VCaP (cell line): ENCODE data around the gene PRRT1.

Source experiments
- H3K27ac ChIP-seq: fragments of 450-650 bp; 2 replicates; pipeline ENCODE4 v1.5.1; 2017
- CTCF ChIP-seq: fragments of 450-650 bp; conservative IDR thresholded peaks from 2 replicates; pipeline ENCODE4 v1.5.1; 2017; ENCODE audit warnings: mild to moderate bottlenecking, moderate library complexity

PRRT1 gene

GRCh38 chr6:32184084-32184640, 32.4 kb upstream of the PRRT1 start, which contains the start of gene AGER:
TSS of gene AGER (minus strand) at chr6:32184253. CDS start at chr6:32184222, 31 bp downstream.
- H3K27ac ChIP-seq, result no peak within 1 kb of the TSS
- no peak for TF ChIP-seq CTCF

GRCh38 chr6:32183483-32184083, 31.8 kb upstream of the PRRT1 start:
- no peak overlapping the region for H3K27ac ChIP-seq
- TF ChIP-seq CTCF, result no peak

GRCh38 chr6:32183030-32183429, 31.3 kb upstream of the PRRT1 start:
- H3K27ac ChIP-seq, result no peak overlapping the region
- no peak for TF ChIP-seq CTCF

GRCh38 chr6:32182555-32182981, 30.8 kb upstream of the PRRT1 start:
- H3K27ac ChIP-seq, result no peak overlapping the region
- TF ChIP-seq CTCF, result no peak

- TF ChIP-seq CTCF, result no peak
- H3K27ac ChIP-seq, result no peak overlapping the region
Observed at GRCh38 chr6:32181915-32182529, 30.3 kb upstream of the PRRT1 start.

- no peak for TF ChIP-seq CTCF
- no peak overlapping the region for H3K27ac ChIP-seq
Observed at GRCh38 chr6:32181148-32181702, 29.5 kb upstream of the PRRT1 start.

GRCh38 chr6:32179766-32180405, 28.1 kb upstream of the PRRT1 start:
- TF ChIP-seq CTCF, result no peak

More at GRCh38 chr6:32179766-32180405, 28.1 kb upstream of the PRRT1 start:
- no peak overlapping the region for H3K27ac ChIP-seq
